Endodermal cell (in vitro differentiated cells): ENCODE results near the gene RNF112. TPM values are rescaled to one million over a fixed set of nuclear protein-coding genes. Genes with fewer than 3 reads are reported as not detected.

Source experiments
- DNase-seq: peaks from one replicate; pipeline ENCODE4 v3.0.0-alpha.2; 2017
- H3K27ac ChIP-seq: 2 replicates; pipeline ENCODE4 v1.5.1; 2013; ENCODE audit warnings: mild to moderate bottlenecking, low read depth, low read length, moderate library complexity
- H3K27me3 ChIP-seq: 2 replicates; pipeline ENCODE4 v1.6.1; 2013; ENCODE audit warnings: mild to moderate bottlenecking, low read length, moderate library complexity; ENCODE audit not compliant: insufficient read depth, control insufficient read depth, poor library complexity, severe bottlenecking
- H3K36me3 ChIP-seq: 2 replicates; pipeline ENCODE4 v1.7.0; 2013; ENCODE audit warnings: mild to moderate bottlenecking, low read length, moderate library complexity; ENCODE audit not compliant: control insufficient read depth, insufficient read depth
- H3K4me1 ChIP-seq: one replicate; pipeline ENCODE4 v1.7.0; 2013; ENCODE audit warnings: low read length; ENCODE audit not compliant: control insufficient read depth, insufficient read depth
- H3K4me3 ChIP-seq: 2 replicates; pipeline ENCODE4 v1.5.1; 2013; ENCODE audit warnings: mild to moderate bottlenecking, low read length, moderate library complexity
- H3K9ac ChIP-seq: 2 replicates; pipeline ENCODE4 v1.6.1; 2013; ENCODE audit warnings: mild to moderate bottlenecking, low read length, moderate library complexity; ENCODE audit not compliant: poor library complexity, severe bottlenecking; ENCODE audit errors: extremely low read depth
- H3K9me3 ChIP-seq: 2 replicates; pipeline ENCODE4 v1.6.1; 2013; ENCODE audit warnings: mild to moderate bottlenecking, low read length, moderate library complexity; ENCODE audit not compliant: control insufficient read depth
- H3K27ac Mint-ChIP-seq: 2 replicates; pipeline ENCODE4 v1.8.0; 2020; ENCODE audit warnings: mixed read lengths
- H3K27me3 Mint-ChIP-seq: 2 replicates; pipeline ENCODE4 v1.8.0; 2021; ENCODE audit warnings: mild to moderate bottlenecking, mixed read lengths; ENCODE audit not compliant: insufficient read depth
- H3K36me3 Mint-ChIP-seq: 2 replicates; pipeline ENCODE4 v1.8.0; 2020; ENCODE audit warnings: low read depth, mixed read lengths
- H3K4me1 Mint-ChIP-seq: 2 replicates; pipeline ENCODE4 v1.8.0; 2020; ENCODE audit warnings: mixed read lengths
- H3K4me3 Mint-ChIP-seq: 2 replicates; pipeline ENCODE4 v1.8.0; 2020; ENCODE audit warnings: mild to moderate bottlenecking, moderate library complexity, mixed read lengths
- H3K9me3 Mint-ChIP-seq: 2 replicates; pipeline ENCODE4 v1.8.0; 2020; ENCODE audit warnings: mild to moderate bottlenecking, mixed read lengths
- WGBS, 2 experiments: methylation state at CpG; one replicate each; pipeline versions ENCODE4 v1.1.5 to v1.1.7; 2013; ENCODE audit warnings: missing lambda C conversion rate in 2 of 2, mixed read lengths in 1 of 2; ENCODE audit not compliant: insufficient coverage in 1 of 2, insufficient read length in 1 of 2; 5-methylcytosine and 5-hydroxymethylcytosine counted together
- total RNA-seq, 2 donors: library from RNA; stranded (reverse); fragmentation: NEBNext Ultra II Directional in 1 of 2; extraction: Animal tissue kit (Norgen Biotek cat#: 25700) in 1 of 2; gene quantifications; 2 replicates in 1 of 2; 3 replicates in 1 of 2; pipeline ENCODE4 v1.2.1, GENCODE V29; 2021
- TF ChIP-seq, protein P1 (sequence below): fragments of 200-600 bp; sonication (generic); conservative IDR thresholded peaks from 2 replicates; pipeline ENCODE4 v1.5.0; 2021; ENCODE audit warnings: antibody characterized with exemption, mild to moderate bottlenecking

Gene RNF112
- total RNA-seq, 2 donors from 2014 or later, result 1.1 to 1.9 TPM

DNA sequence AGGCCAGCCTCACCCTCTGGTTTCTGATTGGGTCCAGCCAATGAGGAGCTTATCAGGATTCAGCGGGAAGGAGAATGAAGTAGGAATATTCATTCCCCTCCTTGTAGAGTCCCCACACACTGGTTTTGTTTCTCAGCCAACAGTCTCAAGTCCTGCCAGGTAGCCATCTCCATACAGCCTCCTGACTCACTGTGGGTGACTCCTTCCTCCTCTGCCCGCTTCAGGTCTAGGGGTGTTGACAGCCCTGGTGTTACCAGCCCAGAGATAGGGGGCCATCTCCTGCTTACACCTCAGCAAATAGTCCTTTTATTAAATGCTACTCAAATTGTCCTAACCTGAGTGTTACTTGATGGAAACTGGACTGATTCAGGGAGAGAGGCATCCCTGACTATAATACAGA is 20.1 kb upstream of the RNF112 start:
- Mint-ChIP-seq H3K36me3 (no peaks in the 10 kb centered on the region), H3K27ac (no peak overlapping the region), H3K4me3 (no peak overlapping the region), H3K27me3 (peaks cover 4% of the 10 kb centered on the region), H3K9me3 (no peaks in the 10 kb centered on the region), H3K4me1 (peaks cover 41% of the 10 kb centered on the region)
- Histone ChIP-seq H3K9ac (no peak overlapping the region), H3K9me3 (no peaks in the 10 kb centered on the region), H3K4me3 (no peak overlapping the region), H3K27ac (no peak overlapping the region), H3K4me1 (no peaks in the 10 kb centered on the region), H3K36me3 (peaks cover 1% of the 10 kb centered on the region), H3K27me3 (no peaks in the 10 kb centered on the region)
- WGBS, 2 experiments, result 80 to 86% methylated on average over 1 to 2 of the region's 2 CpGs
- no peak for DNase-seq
- TF ChIP-seq, protein P1, sequence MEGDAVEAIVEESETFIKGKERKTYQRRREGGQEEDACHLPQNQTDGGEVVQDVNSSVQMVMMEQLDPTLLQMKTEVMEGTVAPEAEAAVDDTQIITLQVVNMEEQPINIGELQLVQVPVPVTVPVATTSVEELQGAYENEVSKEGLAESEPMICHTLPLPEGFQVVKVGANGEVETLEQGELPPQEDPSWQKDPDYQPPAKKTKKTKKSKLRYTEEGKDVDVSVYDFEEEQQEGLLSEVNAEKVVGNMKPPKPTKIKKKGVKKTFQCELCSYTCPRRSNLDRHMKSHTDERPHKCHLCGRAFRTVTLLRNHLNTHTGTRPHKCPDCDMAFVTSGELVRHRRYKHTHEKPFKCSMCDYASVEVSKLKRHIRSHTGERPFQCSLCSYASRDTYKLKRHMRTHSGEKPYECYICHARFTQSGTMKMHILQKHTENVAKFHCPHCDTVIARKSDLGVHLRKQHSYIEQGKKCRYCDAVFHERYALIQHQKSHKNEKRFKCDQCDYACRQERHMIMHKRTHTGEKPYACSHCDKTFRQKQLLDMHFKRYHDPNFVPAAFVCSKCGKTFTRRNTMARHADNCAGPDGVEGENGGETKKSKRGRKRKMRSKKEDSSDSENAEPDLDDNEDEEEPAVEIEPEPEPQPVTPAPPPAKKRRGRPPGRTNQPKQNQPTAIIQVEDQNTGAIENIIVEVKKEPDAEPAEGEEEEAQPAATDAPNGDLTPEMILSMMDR, result no peak

DNA sequence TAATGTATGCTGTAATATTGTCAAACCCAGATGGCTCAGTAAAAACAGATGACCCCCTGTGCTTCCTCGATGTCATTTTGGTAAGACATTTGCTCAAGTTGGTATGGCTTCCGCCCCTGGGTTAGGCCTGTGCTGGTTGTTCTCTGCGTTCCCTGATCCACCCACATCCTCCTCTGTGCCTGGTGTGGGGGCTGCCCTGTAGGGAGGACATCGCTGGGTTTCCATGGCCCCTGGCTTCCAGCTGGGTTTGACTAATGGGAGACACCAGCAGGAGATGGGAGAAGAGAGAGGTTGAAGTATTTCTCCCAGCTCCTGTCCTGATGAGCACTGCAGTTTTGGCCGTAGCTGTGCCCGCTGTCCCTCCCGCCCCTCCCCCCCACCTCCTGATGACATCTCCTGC is 19.6 kb upstream of the RNF112 start:
- Mint-ChIP-seq H3K27ac (no peak overlapping the region), H3K4me1 (peaks cover 38% of the 10 kb centered on the region), H3K4me3 (no peak overlapping the region), H3K9me3 (peaks cover under 1% of the 10 kb centered on the region), H3K27me3 (peaks cover 4% of the 10 kb centered on the region), H3K36me3 (no peaks in the 10 kb centered on the region)
- H3K27ac ChIP-seq, result no peak overlapping the region
- H3K9ac ChIP-seq, result no peak overlapping the region
- no peaks in the 10 kb centered on the region for H3K27me3 ChIP-seq
- H3K36me3 ChIP-seq, result no peaks in the 10 kb centered on the region
- TF ChIP-seq, protein P1, result no peak
- 75 to 89% methylated on average over 2 to 7 of the region's 7 CpGs for WGBS, 2 experiments
- no peaks in the 10 kb centered on the region for H3K9me3 ChIP-seq
- no peaks in the 10 kb centered on the region for H3K4me1 ChIP-seq
- no peak for DNase-seq
- H3K4me3 ChIP-seq, result no peak overlapping the region

DNA sequence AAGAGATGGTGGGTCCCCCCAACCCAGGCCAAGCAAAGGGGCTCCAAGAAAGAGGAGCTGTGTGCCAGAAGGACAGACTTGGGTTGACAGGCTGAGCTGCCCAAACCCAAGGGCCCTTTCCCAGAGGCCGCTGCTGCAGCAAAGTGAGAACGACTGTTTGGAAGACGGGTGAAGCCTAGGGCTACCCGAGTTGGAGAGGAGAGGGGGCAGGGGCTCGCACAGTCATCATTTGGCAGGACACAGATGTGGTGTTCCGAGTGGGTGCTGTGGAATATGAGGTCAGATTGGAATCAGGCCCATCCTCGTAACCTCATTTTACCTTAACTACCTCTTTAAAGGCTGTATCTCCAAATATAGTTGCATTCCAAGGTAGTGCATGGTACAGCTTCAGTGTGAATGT is 18.7 kb upstream of the RNF112 start:
- H3K4me3 ChIP-seq, result no peak overlapping the region
- no peak for DNase-seq
- no peak overlapping the region for H3K4me3 Mint-ChIP-seq
- no peak overlapping the region for H3K27ac ChIP-seq
- peaks cover 4% of the 10 kb centered on the region for H3K27me3 Mint-ChIP-seq
- H3K27ac Mint-ChIP-seq, result no peak overlapping the region
- WGBS, 2 experiments, result 93 to 97% methylated on average over 3 to 7 of the region's 7 CpGs
- H3K36me3 Mint-ChIP-seq, result no peaks in the 10 kb centered on the region
- no peaks in the 10 kb centered on the region for H3K27me3 ChIP-seq
- H3K9ac ChIP-seq, result no peak overlapping the region
- peaks cover 3% of the 10 kb centered on the region for H3K9me3 Mint-ChIP-seq
- no peaks in the 10 kb centered on the region for H3K36me3 ChIP-seq
- TF ChIP-seq, protein P1, result no peak
- peaks cover 35% of the 10 kb centered on the region for H3K4me1 Mint-ChIP-seq
- no peaks in the 10 kb centered on the region for H3K9me3 ChIP-seq
- no peaks in the 10 kb centered on the region for H3K4me1 ChIP-seq
